ENCODE results near the gene ZFYVE21.

ZFYVE21 gene

DNA sequence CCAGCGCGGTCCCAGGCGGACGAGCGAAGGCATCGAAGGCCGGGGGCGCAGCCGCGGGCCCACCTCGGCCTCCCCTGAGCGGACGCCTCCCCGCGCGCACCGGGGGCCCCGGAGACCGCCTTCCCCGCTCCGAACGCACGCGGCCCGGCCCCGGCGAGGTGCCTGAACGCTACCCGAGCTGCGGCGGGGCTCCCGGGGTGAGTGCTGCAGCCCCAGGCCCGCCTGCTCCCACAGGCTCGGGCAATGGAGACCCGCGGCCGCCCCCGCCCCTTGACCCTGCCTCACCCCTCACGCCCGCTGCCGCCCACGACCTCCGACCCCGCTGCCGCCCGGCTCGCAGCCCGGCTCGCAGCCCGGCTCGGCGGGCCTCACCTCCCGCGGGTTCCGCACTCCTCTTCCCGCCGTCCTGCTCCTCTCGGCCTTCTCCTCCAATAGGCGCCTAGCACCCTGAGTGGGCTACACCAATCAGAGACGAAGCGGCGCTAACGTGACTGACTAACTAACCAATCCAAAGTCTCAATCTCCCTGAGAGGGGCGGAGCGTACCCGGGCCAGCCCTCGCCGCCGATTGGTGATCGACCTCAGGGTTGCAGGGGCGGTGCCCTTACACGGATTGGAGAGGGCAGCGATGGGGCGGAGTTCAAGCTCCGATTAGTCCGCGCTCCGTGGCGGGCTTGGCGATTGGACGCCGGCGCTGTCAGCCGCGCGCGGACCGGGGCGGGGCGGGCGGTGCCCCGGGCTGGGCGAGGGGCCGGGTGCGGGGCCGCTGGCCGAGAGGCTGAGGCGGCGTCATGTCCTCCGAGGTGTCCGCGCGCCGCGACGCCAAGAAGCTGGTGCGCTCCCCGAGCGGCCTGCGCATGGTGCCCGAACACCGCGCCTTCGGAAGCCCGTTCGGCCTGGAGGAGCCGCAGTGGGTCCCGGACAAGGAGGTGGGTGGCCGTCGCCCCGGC is at the start of gene ZFYVE21, which contains the start of gene XRCC3:
TSS of gene ZFYVE21 (plus strand) at position 759 of the 949 bp plus-strand sequence. CDS start at position 791, 32 bp downstream.
TSS of gene XRCC3 (minus strand) at position 400 of the 949 bp plus-strand sequence. CDS start 4,364 bp downstream, outside the sequence.
- H3K4me3 ChIP-seq (ENCODE audit: low read depth, low read length), result peak within 1 kb of the TSS; percentile 64
- TF ChIP-seq, protein P1, sequence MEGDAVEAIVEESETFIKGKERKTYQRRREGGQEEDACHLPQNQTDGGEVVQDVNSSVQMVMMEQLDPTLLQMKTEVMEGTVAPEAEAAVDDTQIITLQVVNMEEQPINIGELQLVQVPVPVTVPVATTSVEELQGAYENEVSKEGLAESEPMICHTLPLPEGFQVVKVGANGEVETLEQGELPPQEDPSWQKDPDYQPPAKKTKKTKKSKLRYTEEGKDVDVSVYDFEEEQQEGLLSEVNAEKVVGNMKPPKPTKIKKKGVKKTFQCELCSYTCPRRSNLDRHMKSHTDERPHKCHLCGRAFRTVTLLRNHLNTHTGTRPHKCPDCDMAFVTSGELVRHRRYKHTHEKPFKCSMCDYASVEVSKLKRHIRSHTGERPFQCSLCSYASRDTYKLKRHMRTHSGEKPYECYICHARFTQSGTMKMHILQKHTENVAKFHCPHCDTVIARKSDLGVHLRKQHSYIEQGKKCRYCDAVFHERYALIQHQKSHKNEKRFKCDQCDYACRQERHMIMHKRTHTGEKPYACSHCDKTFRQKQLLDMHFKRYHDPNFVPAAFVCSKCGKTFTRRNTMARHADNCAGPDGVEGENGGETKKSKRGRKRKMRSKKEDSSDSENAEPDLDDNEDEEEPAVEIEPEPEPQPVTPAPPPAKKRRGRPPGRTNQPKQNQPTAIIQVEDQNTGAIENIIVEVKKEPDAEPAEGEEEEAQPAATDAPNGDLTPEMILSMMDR (IDR thresholded peaks at IDR 0.05; ENCODE audit: control insufficient read depth, extremely low read depth, insufficient read depth), result no peak
- DNase-seq (ENCODE audit: low read depth), result peak; percentile 98

DNA sequence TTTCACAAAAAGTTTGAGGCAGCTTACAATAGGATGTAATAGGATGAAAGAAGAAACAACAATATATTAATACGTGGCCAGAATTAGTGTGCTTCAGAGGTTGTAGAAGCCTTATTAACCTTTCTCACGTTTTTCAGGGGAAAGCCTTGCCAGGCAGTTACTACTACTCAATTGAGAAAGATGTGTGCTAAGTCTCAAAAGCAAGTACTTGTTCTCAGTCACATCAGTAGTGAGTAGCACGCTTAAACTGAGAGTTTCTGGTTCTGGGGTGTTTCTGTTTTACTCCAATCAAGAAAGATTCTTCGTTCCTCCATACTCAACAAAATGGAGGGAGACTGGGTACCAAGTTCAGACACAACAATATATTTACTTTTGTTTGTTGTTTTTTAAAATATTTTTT is 47.9 kb upstream of the ZFYVE21 start:
- TF ChIP-seq, protein P1 (IDR thresholded peaks at IDR 0.05; ENCODE audit: control insufficient read depth, extremely low read depth, insufficient read depth), result no peak
- H3K4me3 ChIP-seq (ENCODE audit: low read depth, low read length), result no peak overlapping the region
- no peak for DNase-seq (ENCODE audit: low read depth)

DNA sequence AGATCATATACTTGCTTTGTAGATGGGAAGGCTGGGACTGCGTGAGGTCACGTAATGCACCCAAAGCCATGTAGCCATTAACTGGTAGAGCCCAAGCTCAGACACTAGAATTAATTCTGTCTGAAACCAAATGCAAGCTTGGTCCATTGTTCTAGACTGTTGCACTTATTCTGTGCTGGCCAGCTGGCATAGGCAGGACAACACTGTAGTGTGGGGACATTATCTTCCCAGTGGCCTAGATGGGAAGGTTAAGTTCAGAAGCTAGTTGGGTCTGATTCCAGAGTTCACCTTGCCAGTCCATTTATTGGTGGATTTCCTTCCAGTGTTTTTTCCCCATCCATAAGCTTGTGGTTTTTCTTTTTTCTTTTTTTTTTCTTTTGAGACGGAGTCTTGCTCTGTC is 47.5 kb upstream of the ZFYVE21 start:
- TF ChIP-seq, protein P1 (IDR thresholded peaks at IDR 0.05; ENCODE audit: control insufficient read depth, extremely low read depth, insufficient read depth), result no peak
- DNase-seq (ENCODE audit: low read depth), result no peak
- H3K4me3 ChIP-seq (ENCODE audit: low read depth, low read length), result no peak overlapping the region

DNA sequence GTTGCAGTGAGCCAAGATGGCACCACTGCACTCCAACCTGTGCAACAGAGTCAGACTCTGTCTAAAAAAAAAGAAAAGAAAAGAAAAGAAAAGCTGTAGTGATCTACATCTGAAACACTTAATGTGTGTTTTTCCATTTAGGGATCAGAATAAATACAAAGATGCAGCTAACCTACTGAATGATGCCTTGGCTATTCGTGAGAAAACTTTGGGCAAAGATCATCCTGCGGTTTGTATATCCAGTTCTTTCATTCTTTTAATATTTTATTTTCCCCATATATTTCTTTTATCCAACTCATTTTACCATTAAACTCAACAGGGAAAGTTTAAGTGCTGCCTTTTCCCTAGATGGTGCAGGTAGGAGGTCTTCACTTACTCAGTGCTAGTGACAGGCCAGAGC is 46.2 kb upstream of the ZFYVE21 start:
- no peak for DNase-seq (ENCODE audit: low read depth)
- TF ChIP-seq, protein P1 (IDR thresholded peaks at IDR 0.05; ENCODE audit: control insufficient read depth, extremely low read depth, insufficient read depth), result no peak
- H3K4me3 ChIP-seq (ENCODE audit: low read depth, low read length), result no peak overlapping the region

DNA sequence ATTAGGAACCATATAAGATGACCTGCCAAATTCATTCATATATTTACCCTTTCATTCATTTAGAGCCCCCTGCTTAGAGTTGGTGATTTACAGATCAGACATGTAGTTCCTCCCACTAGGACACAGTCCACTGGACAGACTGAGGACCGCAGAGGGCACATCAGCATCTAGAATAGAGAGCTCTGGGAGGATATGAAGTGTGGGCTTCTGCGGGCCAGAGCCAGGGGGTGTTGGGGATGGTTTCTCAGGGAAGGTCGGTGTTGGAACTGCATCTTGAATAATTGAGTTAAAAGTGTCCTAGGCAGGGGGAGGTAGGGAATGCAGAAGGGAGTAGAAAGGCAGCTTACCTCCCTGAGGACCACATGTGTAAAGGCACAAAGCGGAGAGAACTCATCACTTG is 43.7 kb upstream of the ZFYVE21 start:
- no peak overlapping the region for H3K4me3 ChIP-seq (ENCODE audit: low read depth, low read length)
- TF ChIP-seq, protein P1 (IDR thresholded peaks at IDR 0.05; ENCODE audit: control insufficient read depth, extremely low read depth, insufficient read depth), result no peak

DNA sequence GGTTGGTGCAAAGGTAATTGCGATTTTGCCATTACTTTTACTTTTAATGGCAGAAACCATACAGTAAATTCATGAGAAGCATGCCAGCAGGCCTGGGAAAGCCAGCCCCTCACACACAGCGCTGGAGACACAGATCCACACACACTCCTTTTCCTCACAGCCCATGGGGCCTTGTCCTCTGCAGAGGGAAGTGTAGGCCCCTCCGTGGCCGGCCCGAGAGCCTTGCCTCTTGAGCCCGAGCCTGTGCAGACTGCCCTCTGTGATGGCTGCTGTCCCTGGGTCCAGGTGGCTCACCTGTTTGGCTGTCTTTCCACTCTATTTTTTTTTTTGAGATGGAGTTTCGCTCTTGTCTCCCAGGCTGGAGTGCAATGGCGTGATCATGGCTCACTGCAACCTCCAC is 39.7 kb upstream of the ZFYVE21 start:
- TF ChIP-seq, protein P1 (IDR thresholded peaks at IDR 0.05; ENCODE audit: control insufficient read depth, extremely low read depth, insufficient read depth), result no peak
- H3K4me3 ChIP-seq (ENCODE audit: low read depth, low read length), result no peak overlapping the region
- DNase-seq (ENCODE audit: low read depth), result no peak

More for the DNA sequence above, 43.7 kb upstream of the ZFYVE21 start:
- no peak for DNase-seq (ENCODE audit: low read depth)
